Fibroblast of upper back skin (primary cell): ENCODE data around the gene ZRANB3.
"Not testable (repeated sequence)": the region's sequence is repeated elsewhere in the genome, so short reads cannot be mapped to it uniquely, and the experiment has no call there.

Experiments
- DNase-seq: peaks from one replicate; pipeline ENCODE4 v3.0.0-alpha.2; 2013

Gene ZRANB3

GRCh38 chr2:135169900-135170753 is 360.9 kb downstream of the ZRANB3 start:
- no peak for DNase-seq

- DNase-seq: no peak
Measured at GRCh38 chr2:135168204-135168856, 362.7 kb downstream of the ZRANB3 start.

- DNase-seq: no peak
Measured at GRCh38 chr2:135167273-135167672, 363.7 kb downstream of the ZRANB3 start.

- DNase-seq: peak; percentile 30
Measured at GRCh38 chr2:135164431-135164830, 366.6 kb downstream of the ZRANB3 start.

- DNase-seq: no peak
Measured at GRCh38 chr2:135163901-135164300, 367.1 kb downstream of the ZRANB3 start.

GRCh38 chr2:135163306-135163705 is 367.7 kb downstream of the ZRANB3 start:
- no peak for DNase-seq

- no peak for DNase-seq
Measured at GRCh38 chr2:135162786-135163185, 368.2 kb downstream of the ZRANB3 start.

- no peak for DNase-seq
Measured at GRCh38 chr2:135162377-135162776, 368.6 kb downstream of the ZRANB3 start.

GRCh38 chr2:135159191-135159590 is 371.8 kb downstream of the ZRANB3 start:
- no peak for DNase-seq

- DNase-seq: no peak
Measured at GRCh38 chr2:135157856-135158255, 373.2 kb downstream of the ZRANB3 start.

GRCh38 chr2:135154962-135155361 is 376.1 kb downstream of the ZRANB3 start:
- no peak for DNase-seq

- DNase-seq: no peak
Measured at GRCh38 chr2:135152361-135152760, 378.7 kb downstream of the ZRANB3 start.

- DNase-seq: no peak
Measured at GRCh38 chr2:135151615-135152014, 379.4 kb downstream of the ZRANB3 start.

GRCh38 chr2:135150725-135151124 is 380.3 kb downstream of the ZRANB3 start:
- DNase-seq: no peak

GRCh38 chr2:135149251-135149650 is 381.8 kb downstream of the ZRANB3 start:
- peak; percentile 22 for DNase-seq

- no peak for DNase-seq
Measured at GRCh38 chr2:135144343-135144742, 386.7 kb downstream of the ZRANB3 start.

GRCh38 chr2:135142323-135142722 is 388.7 kb downstream of the ZRANB3 start:
- DNase-seq: no peak

GRCh38 chr2:135140606-135141005 is 390.4 kb downstream of the ZRANB3 start:
- DNase-seq: no peak

- DNase-seq: peak; percentile 69
Measured at GRCh38 chr2:135132314-135132713, 398.7 kb downstream of the ZRANB3 start.

GRCh38 chr2:135130751-135131150 is 400.3 kb downstream of the ZRANB3 start:
- no peak for DNase-seq

GRCh38 chr2:135125940-135126339 is 405.1 kb downstream of the ZRANB3 start:
- DNase-seq: no peak

GRCh38 chr2:135124924-135125886 is 405.8 kb downstream of the ZRANB3 start:
- DNase-seq: peak; percentile 57

GRCh38 chr2:135121658-135122039 is 409.4 kb downstream of the ZRANB3 start:
- DNase-seq: not testable (repeated sequence)
